ENCODE results near the gene NPEPL1. TPM values are rescaled to one million over a fixed set of nuclear protein-coding genes. Genes with fewer than 3 reads are reported as not detected.

Gene NPEPL1
- total and polyA plus RNA-seq, 7 experiments from 2014 or later = 6.2 to 76.2 (median 49.5) TPM

- intact Hi-C loops (cut with micrococcal nuclease) = loop anchor here (1.0 to 10.0 kb wide), 15 partner anchors 41 to 1256 kb away; partner anchors contain the start of genes GNAS (in 2 of the 2), NPEPL1 (in 2 of the 2), ATP5F1E (in 1 of the 2) and NELFCD (in 1 of the 2)
- Mint-ChIP-seq H3K27ac (peak within 1 kb of the TSS; percentile 97 to 100 (median 99)), H3K36me3 (peaks cover 0 to 14% (median 3%) of the 10 kb centered on the region in 5 donors), H3K27me3 (peaks cover 0 to 4% (median 0%) of the 10 kb centered on the region in 5 donors), H3K9me3 (no peaks in the 10 kb centered on the region), H3K4me1 (peaks cover 14 to 35% (median 28%) of the 10 kb centered on the region in 7 donors), H3K4me3 (peak within 1 kb of the TSS; percentile 94 to 100 (median 98))
- Histone ChIP-seq H3K36me3 (ENCODE audit: control insufficient read depth in 2 of 3, insufficient read depth in 3 of 3, low read length in 3 of 3) (peaks cover 0 to 13% (median 0%) of the 10 kb centered on the region in 3 experiments), H3K27ac (ENCODE audit: low read depth, low read length) (peak within 1 kb of the TSS; percentile 93), H3K4me1 (ENCODE audit: control insufficient read depth in 2 of 2, insufficient read depth in 2 of 2, low read length in 2 of 2) (peaks cover 24 to 32% of the 10 kb centered on the region in 2 donors), H3K27me3 (ENCODE audit: control insufficient read depth in 2 of 2, insufficient read depth in 2 of 2, low read length in 2 of 2) (no peaks in the 10 kb centered on the region), H3K4me3 (ENCODE audit: low read length) (peak within 1 kb of the TSS; percentile 94), H3K9me3 (ENCODE audit: control insufficient read depth in 2 of 3, low read length in 3 of 3) (no peaks in the 10 kb centered on the region)
- ATAC-seq = peak; percentile 83
- CTCF ChIA-PET = interaction anchor here (0.6 to 2.4 kb wide), 16 partner anchors 9 to 1057 kb away, joined by 3 to 27 read pairs (median 4); partner anchors contain the start of gene GNAS
- DNase-seq = peak; percentile 76 to 87 (median 84)
- POLR2A ChIA-PET = interaction anchor here (0.7 to 7.4 kb wide), 22 partner anchors 11 to 1031 kb away, joined by 3 to 99 read pairs (median 4); partner anchors contain the start of genes ATP5F1E, GNAS-AS1, NPEPL1 and VAPB
Observed at GRCh38 chr20:58650776-58651558, 41.6 kb upstream of the NPEPL1 start, which contains the start of gene STX16. STX16 (plus strand) TSS chr20:58651283; CDS start chr20:58652007, 724 bp downstream.

DNA sequence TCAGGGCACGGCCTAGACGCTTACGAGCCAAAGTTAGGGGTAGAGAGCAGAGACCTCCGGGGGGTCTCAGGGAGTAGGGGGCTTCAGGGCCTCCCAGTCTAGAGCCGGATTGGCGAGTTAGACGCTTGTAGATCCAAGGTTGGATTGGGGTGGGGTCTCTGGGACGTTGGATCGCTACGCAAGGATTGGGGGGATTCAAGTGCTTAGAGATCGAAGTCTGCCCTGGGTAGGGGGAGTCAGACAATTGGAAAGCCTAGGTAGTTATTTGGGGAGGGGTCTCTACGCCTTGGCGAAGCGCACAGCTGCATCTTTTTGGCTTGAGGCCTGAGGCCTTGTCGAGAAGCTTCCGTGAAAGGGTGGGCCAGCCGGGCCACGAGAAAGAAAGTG is 41.0 kb upstream of the NPEPL1 start:
- no peaks in the 10 kb centered on the region for H3K9me3 Mint-ChIP-seq
- intact Hi-C loops (cut with micrococcal nuclease) = loop anchor here (1.0 to 10.0 kb wide), 13 partner anchors 41 to 1257 kb away; partner anchors contain the start of genes ATP5F1E (in 1 of the 2), GNAS (in 1 of the 2), NELFCD (in 1 of the 2) and NPEPL1 (in 1 of the 2)
- Histone ChIP-seq H3K9me3 (ENCODE audit: control insufficient read depth in 2 of 3, low read length in 3 of 3) (no peaks in the 10 kb centered on the region), H3K4me1 (ENCODE audit: control insufficient read depth in 2 of 2, insufficient read depth in 2 of 2, low read length in 2 of 2) (peaks cover 30 to 38% of the 10 kb centered on the region in 2 donors), H3K27me3 (ENCODE audit: control insufficient read depth in 2 of 2, insufficient read depth in 2 of 2, low read length in 2 of 2) (no peaks in the 10 kb centered on the region), H3K4me3 (ENCODE audit: low read length) (peak overlapping the region; percentile 94), H3K36me3 (ENCODE audit: control insufficient read depth in 2 of 3, insufficient read depth in 3 of 3, low read length in 3 of 3) (peaks cover 0 to 13% (median 0%) of the 10 kb centered on the region in 3 experiments), H3K27ac (ENCODE audit: low read depth, low read length) (peak overlapping the region; percentile 93)
- DNase-seq (peak in 3 of 9 donors; percentile 28 to 47 (median 35)), ATAC-seq (no peak)
- peak overlapping the region; percentile 94 to 100 (median 98) for H3K4me3 Mint-ChIP-seq
- peak overlapping the region; percentile 97 to 100 (median 99) for H3K27ac Mint-ChIP-seq
- POLR2A ChIA-PET = interaction anchor here (0.7 to 7.4 kb wide), 19 partner anchors 9 to 603 kb away, joined by 3 to 99 read pairs (median 6); partner anchors contain the start of genes ATP5F1E, GNAS-AS1, NPEPL1 and VAPB
- peaks cover 0 to 4% (median 0%) of the 10 kb centered on the region in 5 donors for H3K27me3 Mint-ChIP-seq
- CTCF ChIA-PET = interaction anchor here (0.7 to 2.4 kb wide), 14 partner anchors 9 to 603 kb away, joined by 3 to 27 read pairs (median 4); partner anchors contain the start of gene GNAS
- H3K36me3 Mint-ChIP-seq = peaks cover 0 to 20% (median 3%) of the 10 kb centered on the region in 5 donors
- peaks cover 20 to 41% (median 34%) of the 10 kb centered on the region in 7 donors for H3K4me1 Mint-ChIP-seq

DNA sequence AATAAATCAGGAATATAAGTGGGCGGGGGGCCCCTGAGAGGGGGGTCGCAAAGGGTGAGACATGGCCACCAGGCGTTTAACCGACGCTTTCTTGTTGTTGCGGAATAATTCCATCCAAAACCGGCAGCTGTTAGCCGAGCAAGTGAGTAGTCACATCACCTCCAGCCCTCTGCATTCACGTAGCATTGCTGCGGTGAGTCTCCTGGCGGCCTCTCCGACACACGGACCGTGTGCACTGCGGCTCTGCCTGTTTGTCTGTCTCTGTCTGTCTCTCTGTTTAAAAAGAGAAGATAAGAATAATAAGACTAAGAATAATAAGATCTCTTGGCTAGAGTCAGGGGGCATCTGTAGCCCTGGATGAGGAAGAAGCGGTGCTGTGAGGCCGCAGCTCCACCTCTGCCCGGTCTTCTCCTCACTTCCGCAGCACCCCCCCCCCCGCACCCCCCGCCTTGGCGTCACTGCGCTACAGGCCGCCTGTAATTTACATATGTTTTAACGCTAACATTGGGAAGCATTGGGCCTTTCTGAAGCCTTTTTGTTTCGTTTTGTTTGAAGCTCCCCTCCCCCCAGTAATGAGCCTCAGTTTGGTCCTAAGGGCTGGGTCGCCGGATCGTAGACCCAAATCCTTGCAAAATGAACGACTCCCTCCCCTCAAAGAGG is 40.5 kb upstream of the NPEPL1 start:
- peaks cover 0 to 13% (median 0%) of the 10 kb centered on the region in 3 experiments for H3K36me3 ChIP-seq (ENCODE audit: control insufficient read depth in 2 of 3, insufficient read depth in 3 of 3, low read length in 3 of 3)
- H3K9me3 Mint-ChIP-seq = no peaks in the 10 kb centered on the region
- H3K4me3 Mint-ChIP-seq = peak overlapping the region; percentile 94 to 100 (median 98)
- H3K27ac ChIP-seq (ENCODE audit: low read depth, low read length) = peak overlapping the region; percentile 93
- H3K4me3 ChIP-seq (ENCODE audit: low read length) = peak overlapping the region; percentile 94
- peaks cover 25 to 46% (median 40%) of the 10 kb centered on the region in 7 donors for H3K4me1 Mint-ChIP-seq
- peak overlapping the region; percentile 97 to 100 (median 99) for H3K27ac Mint-ChIP-seq
- H3K9me3 ChIP-seq (ENCODE audit: control insufficient read depth in 2 of 3, low read length in 3 of 3) = no peaks in the 10 kb centered on the region
- intact Hi-C loops (cut with micrococcal nuclease) = loop anchor here (1.0 to 10.0 kb wide), 20 partner anchors 9 to 1263 kb away; partner anchors contain the start of genes ATP5F1E (in 2 of the 2), VAPB (in 2 of the 2), ZNF831 (in 2 of the 2) and GNAS (in 1 of the 2)
- ATAC-seq (peak; percentile 74), DNase-seq (peak; percentile 41 to 85 (median 77))
- H3K27me3 Mint-ChIP-seq = peaks cover 0 to 4% (median 0%) of the 10 kb centered on the region in 5 donors
- peaks cover 35 to 43% of the 10 kb centered on the region in 2 donors for H3K4me1 ChIP-seq (ENCODE audit: control insufficient read depth in 2 of 2, insufficient read depth in 2 of 2, low read length in 2 of 2)
- CTCF ChIA-PET = interaction anchor here (0.6 to 2.4 kb wide), 8 partner anchors 8 to 602 kb away, joined by 3 to 27 read pairs (median 4); no protein-coding TSS in a partner anchor
- POLR2A ChIA-PET = interaction anchor here (0.7 to 7.4 kb wide), 22 partner anchors 10 to 602 kb away, joined by 3 to 99 read pairs (median 6); partner anchors contain the start of genes ATP5F1E, GNAS-AS1, NPEPL1 and RAB22A
- peaks cover 0 to 22% (median 3%) of the 10 kb centered on the region in 5 donors for H3K36me3 Mint-ChIP-seq
- H3K27me3 ChIP-seq (ENCODE audit: control insufficient read depth in 2 of 2, insufficient read depth in 2 of 2, low read length in 2 of 2) = no peaks in the 10 kb centered on the region

DNA sequence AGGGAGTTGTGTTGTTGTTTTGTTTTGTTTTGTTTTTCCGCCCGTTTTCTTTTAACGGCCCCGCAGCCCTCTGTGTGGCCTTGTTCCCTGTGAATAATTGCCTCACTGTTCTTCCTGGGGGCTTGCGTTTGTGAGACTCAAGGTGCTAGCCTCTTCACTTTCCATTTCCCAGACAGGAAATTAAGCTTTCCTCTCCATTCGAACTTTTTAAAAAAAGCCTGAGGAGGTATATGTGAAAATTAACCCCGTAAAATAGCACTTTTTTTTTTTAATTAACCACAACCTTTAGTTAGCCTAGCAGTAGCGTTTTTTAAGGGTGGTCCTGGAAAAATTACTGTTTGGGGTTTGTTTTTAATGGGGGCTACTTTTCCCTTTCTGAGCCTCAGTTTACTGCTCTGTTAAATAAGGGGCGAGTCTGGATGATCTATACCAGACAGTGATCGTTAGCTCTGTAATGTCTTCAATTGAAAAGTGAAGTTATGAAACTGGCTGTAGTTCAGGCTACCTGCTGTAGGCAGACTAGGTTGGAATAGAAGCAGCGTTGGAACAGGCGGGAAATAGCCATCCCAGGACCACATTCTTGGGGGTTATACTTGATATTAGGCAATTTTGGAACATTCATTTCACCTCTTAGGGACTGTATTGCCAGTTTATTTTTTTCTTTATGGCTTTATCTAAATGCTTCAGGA is 39.9 kb upstream of the NPEPL1 start:
- CTCF ChIA-PET = interaction anchor here (0.6 to 2.4 kb wide), 3 partner anchors 8 to 222 kb away, joined by 3 to 27 read pairs (median 3); no protein-coding TSS in a partner anchor
- intact Hi-C loops (cut with micrococcal nuclease) = loop anchor here (1.0 to 10.0 kb wide), 14 partner anchors 9 to 1263 kb away; partner anchors contain the start of genes VAPB (in 2 of the 2), ZNF831 (in 2 of the 2), ATP5F1E (in 1 of the 2) and RAB22A (in 1 of the 2)
- Mint-ChIP-seq H3K27ac (peak overlapping the region; percentile 97 to 100 (median 99)), H3K27me3 (peaks cover 0 to 2% (median 0%) of the 10 kb centered on the region in 5 donors), H3K4me1 (peaks cover 32 to 53% (median 46%) of the 10 kb centered on the region in 7 donors), H3K4me3 (peak overlapping the region; percentile 94 to 100 (median 98)), H3K36me3 (peaks cover 0 to 22% (median 3%) of the 10 kb centered on the region in 5 donors), H3K9me3 (no peaks in the 10 kb centered on the region)
- Histone ChIP-seq H3K36me3 (ENCODE audit: control insufficient read depth in 2 of 3, insufficient read depth in 3 of 3, low read length in 3 of 3) (peaks cover 0 to 13% (median 0%) of the 10 kb centered on the region in 3 experiments), H3K9me3 (ENCODE audit: control insufficient read depth in 2 of 3, low read length in 3 of 3) (no peaks in the 10 kb centered on the region), H3K27ac (ENCODE audit: low read depth, low read length) (peak overlapping the region; percentile 93), H3K4me1 (ENCODE audit: control insufficient read depth in 2 of 2, insufficient read depth in 2 of 2, low read length in 2 of 2) (peaks cover 40 to 48% of the 10 kb centered on the region in 2 donors), H3K4me3 (ENCODE audit: low read length) (peak overlapping the region; percentile 94), H3K27me3 (ENCODE audit: control insufficient read depth in 2 of 2, insufficient read depth in 2 of 2, low read length in 2 of 2) (no peaks in the 10 kb centered on the region)
- DNase-seq (peak in 2 of 9 donors; percentile 30 to 31), ATAC-seq (peak; percentile 5)
- POLR2A ChIA-PET = interaction anchor here (0.7 to 7.4 kb wide), 14 partner anchors 9 to 943 kb away, joined by 3 to 99 read pairs (median 6); partner anchors contain the start of genes GNAS-AS1, NPEPL1, RAB22A and VAPB

- Mint-ChIP-seq H3K4me1 (peaks cover 40 to 61% (median 54%) of the 10 kb centered on the region in 7 donors), H3K27me3 (peaks cover 0 to 2% (median 0%) of the 10 kb centered on the region in 5 donors), H3K9me3 (no peaks in the 10 kb centered on the region), H3K27ac (peak overlapping the region in 3 of 9 donors; percentile 9 to 99 (median 25)), H3K36me3 (peaks cover 0 to 30% (median 3%) of the 10 kb centered on the region in 5 donors), H3K4me3 (peak overlapping the region in 7 of 10 donors; percentile 9 to 89 (median 25))
- Histone ChIP-seq H3K9me3 (ENCODE audit: control insufficient read depth in 2 of 3, low read length in 3 of 3) (no peaks in the 10 kb centered on the region), H3K27ac (ENCODE audit: low read depth, low read length) (peak overlapping the region; percentile 93), H3K4me3 (ENCODE audit: low read length) (no peak overlapping the region), H3K36me3 (ENCODE audit: control insufficient read depth in 2 of 3, insufficient read depth in 3 of 3, low read length in 3 of 3) (peaks cover 0 to 13% (median 0%) of the 10 kb centered on the region in 3 experiments), H3K27me3 (ENCODE audit: control insufficient read depth in 2 of 2, insufficient read depth in 2 of 2, low read length in 2 of 2) (no peaks in the 10 kb centered on the region), H3K4me1 (ENCODE audit: control insufficient read depth in 2 of 2, insufficient read depth in 2 of 2, low read length in 2 of 2) (peaks cover 50 to 60% of the 10 kb centered on the region in 2 donors)
- DNase-seq = no peak
- ATAC-seq = no peak
- POLR2A ChIA-PET = interaction anchor here (0.7 to 3.8 kb wide), 2 partner anchors 8 to 1261 kb away, joined by 3 to 99 read pairs; no protein-coding TSS in a partner anchor
- CTCF ChIA-PET = no interaction called here
- intact Hi-C loops (cut with micrococcal nuclease) = loop anchor here (5.0 to 10.0 kb wide), 7 partner anchors 468 to 1260 kb away; partner anchors contain the start of genes RBM38 (in 1 of the 2) and ZNF831 (in 1 of the 2)
Observed at GRCh38 chr20:58654337-58654736, 38.3 kb upstream of the NPEPL1 start.

Data from naive thymus-derived CD4-positive, alpha-beta T cell (primary cell).